HG02885 (cell line): Measurements from ENCODE around the gene HAPLN1.
"Not testable (repeated sequence)": the region's sequence is repeated elsewhere in the genome, so short reads cannot be mapped to it uniquely, and the experiment has no call there.

ENCODE experiments used
- ATAC-seq: cut with Tn5 transposase; IDR thresholded peaks from one replicate; pipeline ENCODE4 v1.9.1; 2021; ENCODE audit warnings: mild to moderate bottlenecking; ENCODE audit not compliant: unreplicated experiment, poor library complexity

Gene HAPLN1

DNA sequence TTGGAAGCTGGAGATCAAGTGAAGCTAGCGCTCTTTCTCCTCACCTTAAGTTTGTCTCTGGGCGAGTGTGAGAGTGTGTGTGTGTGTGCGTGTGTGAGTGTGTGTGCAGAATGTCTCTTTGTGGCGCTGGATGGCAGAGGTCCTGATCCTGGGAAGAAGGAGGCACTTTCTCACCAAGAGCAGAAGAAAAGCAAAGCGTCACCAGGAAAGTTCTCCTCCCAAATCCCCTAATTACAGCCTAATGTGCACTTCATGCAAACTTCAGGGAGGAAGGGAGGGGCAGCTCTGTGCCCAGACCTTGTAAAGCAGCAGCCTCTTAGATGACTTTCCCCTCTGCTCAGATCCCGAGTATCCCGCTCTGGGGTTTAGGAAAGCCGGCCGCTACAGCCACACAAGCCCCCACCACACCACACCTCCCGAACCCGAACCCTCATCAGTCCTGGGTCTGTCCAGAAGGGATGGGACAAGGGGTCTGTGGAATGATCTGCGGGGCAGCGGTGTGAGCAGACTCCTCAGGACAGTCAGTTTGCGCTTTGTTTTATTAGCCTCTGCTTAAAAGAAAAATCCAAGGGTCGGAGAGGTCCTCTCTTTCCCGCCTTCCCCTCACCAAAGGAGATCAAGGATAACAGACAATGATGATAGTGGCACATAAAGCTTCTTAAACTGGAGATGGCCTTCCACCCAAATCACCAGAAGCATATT, at the start of gene HAPLN1:
Gene HAPLN1 (minus strand): TSS at position 20 of the 702 bp plus-strand sequence. CDS start 47,332 bp downstream, outside the sequence.
- ATAC-seq = no peak

DNA sequence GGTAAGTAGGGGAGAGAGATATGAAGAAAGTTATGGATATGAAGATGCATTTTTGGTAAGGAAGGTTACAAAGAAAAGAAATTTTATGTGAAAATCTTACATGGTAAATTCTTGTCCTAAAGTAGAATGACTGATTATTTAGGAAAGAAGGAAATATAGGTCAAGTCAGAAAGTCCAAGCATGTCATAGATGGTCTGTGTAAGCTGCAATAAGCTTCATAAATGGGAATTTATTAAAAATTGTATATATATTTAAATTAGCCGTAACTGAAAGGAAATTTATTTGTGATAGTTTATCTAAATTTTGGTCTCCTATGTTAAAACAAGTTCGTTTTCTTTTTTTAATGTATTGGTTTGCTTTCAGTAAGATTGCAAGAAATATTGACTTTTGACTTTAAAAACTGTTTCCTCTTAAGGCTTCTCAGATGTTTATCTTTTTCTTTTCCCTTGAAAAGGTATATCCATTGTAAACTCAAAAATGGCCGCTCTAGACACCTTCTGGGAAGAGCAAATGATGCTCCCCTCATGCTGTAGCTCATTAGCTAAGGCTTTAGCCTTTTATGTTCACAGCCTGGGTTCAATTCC, 46.8 kb upstream of the HAPLN1 start:
- no peak for ATAC-seq

DNA sequence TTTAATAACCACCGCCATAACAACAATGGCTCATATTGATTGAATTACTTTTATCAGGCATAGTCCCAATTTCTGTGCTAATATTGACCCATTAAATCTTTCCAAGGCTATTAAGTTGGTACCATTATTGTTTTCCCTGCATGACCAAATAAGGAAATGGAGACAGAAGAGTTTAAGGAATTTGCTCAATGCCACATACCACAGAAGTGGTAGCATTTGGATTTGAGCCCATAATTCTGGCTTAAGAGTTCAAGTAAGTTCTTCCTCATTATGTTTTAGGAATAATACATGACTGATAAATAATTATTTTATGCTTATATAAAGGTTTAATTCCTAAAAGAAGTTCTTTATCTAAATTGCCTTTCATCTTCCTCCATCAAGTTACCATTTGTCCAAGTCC, 43.4 kb upstream of the HAPLN1 start:
- no peak for ATAC-seq

DNA sequence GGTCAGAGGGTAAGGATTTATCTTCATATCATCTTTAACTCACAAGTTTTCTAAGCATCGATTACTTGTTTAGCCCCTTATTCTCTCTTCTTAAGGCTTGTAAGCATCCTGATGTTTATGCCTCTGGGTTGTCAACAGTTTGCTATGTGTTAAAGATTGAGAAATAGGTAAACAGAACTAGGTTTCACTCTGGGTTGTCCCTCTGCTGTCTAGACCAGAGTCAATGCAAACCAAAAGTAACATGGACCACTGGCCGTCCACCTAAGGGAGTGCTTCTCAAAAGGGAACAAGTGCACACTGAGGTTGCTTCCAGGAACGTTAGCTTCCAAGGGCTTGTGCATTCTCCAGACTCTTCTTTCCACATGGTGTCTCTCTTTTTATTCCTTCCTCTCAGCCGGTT, 39.9 kb upstream of the HAPLN1 start:
- ATAC-seq = no peak

DNA sequence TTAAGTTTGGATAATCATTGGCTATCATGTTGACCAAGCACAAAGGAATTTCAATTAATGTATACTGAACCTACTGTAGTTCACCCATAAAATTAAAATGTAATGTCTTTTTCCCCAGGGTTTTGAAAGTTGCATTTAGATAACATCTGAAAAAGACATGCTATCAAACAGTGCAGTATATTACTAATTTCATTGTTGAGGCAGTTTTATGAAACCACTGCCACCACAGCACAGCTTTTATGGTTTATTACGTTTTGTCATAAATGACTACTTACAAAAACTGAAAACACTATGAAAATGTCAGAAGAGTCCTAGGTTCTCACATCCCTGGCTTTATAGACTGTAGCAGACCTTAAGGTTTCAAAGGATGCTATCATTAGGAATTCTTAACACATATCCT, 32.0 kb upstream of the HAPLN1 start:
- no peak for ATAC-seq

DNA sequence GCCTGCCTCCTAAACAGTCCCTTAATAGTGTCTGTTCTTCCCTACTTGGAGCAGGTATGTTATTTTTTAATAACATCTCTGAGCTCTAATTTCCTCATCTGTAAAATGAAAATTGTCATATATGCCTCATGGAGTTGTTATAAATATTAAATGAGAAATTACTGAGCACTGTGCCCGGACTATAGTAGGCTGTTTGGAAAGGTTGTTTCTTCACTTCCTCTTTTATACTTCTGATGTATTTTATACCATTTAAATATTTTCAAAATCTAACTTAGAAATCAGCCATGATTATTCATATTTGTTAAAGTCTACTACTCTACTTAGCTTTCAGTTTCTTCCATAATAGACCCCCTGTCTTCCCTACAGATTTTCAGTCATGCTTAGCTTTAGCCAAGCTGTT, 30.5 kb upstream of the HAPLN1 start:
- no peak for ATAC-seq

DNA sequence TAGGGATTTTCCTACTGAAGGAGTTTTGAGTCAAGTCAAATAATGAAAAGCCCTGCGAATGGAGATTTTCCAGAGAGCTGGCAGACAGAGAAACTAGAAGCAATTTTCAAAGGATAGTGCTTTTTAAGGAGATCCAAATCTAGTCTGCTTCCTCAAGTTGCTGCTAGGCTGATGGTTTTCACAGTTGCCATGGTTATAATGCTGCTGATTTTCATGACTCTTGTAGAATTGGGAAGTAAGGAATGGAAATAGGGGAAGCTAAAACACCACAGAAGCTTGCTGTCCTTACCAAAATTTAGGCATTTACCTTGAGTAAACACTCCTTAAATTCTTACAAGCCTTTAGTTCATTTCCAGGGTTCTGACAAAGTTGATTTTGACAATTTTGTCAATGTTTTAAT, 30.1 kb upstream of the HAPLN1 start:
- ATAC-seq = no peak

DNA sequence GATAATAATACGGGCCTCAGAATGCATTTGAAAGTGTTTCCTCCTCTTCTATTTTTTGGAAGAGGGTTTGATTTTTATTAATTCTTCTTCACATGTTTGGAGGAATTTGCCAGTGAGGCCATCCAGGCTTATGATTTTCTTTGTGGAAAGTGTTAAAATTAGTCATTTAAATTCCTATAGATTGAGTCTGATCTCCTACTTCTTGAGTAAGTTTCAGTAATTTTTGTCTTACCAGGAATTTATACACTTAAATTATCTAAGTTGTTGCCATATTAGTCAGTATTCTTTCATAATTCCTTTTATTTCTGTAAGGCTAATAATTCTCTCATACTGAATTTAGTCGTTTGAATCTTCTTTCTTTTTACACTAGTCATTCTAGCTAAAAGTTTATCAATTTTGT, 25.2 kb upstream of the HAPLN1 start:
- ATAC-seq = no peak

DNA sequence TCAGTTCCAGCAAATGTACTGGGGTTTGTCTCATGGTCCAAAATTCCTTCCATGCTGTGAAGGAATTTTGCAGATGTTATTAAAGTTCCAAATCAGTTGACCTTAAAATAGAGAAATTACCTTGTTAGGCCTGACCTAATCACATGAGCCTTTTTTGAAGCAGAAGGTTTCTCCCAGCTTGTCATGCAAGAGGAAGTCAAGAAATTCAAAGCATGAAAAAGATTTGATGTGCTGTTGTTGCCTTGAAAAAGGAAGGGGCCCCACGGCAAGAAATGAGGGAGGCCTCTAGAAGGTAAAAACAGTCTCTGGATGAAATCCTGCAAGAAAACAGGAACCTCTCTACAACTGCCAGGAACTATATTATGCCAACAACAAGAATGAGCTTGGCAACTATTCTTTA, 24.2 kb upstream of the HAPLN1 start:
- ATAC-seq = no peak

DNA sequence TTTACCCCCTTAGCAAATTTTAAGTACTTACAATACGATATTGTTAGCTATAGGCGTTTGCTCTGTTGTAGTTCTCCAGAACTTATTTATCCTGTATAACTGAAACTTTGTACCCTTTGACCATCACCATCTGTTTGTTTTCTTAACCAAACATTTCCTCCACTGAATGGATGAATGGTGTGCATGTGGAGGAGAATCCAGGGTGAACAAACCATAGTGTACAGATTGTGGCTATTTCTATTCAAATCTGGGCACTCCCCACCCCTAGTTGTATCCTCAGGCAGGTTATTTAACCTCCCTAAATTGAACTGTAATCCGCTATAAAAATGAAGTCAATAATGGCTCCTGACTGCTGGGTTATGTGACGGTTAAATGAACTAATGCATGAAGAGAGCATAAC, 21.4 kb upstream of the HAPLN1 start:
- no peak for ATAC-seq

DNA sequence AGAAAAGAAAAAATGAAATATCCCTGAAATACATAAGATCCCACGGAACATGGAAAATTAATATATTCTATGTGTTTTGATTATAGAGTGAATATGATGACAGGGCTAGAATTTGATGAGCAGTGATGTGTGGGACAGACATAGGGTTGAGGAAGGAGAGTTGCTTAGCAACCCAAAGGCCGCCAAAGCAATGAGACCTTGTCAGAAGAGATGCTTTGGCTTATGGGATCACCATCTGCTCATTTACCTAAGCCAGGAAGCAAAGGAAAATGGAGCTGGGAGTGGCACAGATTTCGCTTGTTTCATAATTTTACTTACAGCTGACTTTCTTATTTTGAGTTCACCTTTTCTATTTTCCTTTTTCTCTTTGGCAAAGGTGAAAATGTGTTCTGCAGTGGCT, 20.9 kb upstream of the HAPLN1 start:
- ATAC-seq = no peak

DNA sequence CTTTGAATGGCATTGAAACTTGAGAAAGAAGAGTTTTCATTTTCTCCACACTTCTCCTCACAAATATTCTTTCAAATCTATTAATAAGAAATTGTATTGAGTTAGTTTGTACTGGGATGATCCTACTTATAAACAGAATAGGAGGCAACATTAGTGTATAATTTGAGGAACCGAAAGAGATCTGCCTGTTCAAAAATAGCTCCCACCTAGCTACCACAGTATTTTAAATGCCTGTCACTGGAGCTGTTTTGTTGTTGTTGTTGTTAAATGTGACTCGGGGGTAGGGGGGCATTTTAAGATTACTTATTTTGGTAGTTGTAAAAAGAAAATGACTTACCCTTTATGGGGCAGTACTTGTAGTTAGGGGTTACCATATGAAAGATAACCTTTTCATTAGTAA, 20.1 kb upstream of the HAPLN1 start:
- peak; percentile 88 for ATAC-seq

DNA sequence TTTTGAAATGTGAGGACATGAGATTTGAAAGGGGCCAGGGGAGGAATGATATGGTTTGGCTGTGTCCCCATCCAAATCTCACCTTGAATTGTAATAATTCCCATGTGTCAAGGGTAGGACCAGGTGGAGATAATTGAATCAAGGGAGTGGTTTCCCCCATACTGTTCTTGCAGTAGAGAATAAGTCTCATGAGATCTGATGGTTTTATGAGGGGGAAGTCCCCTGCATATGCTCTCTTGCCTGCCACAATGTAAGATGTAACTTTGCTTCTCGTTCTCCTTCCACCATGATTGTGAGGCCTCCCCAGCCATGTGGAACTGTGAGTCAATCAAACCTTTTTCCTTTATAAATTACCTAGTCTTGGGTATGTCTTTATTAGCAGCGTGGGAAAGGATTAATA, 15.5 kb upstream of the HAPLN1 start:
- not testable (repeated sequence) for ATAC-seq

DNA sequence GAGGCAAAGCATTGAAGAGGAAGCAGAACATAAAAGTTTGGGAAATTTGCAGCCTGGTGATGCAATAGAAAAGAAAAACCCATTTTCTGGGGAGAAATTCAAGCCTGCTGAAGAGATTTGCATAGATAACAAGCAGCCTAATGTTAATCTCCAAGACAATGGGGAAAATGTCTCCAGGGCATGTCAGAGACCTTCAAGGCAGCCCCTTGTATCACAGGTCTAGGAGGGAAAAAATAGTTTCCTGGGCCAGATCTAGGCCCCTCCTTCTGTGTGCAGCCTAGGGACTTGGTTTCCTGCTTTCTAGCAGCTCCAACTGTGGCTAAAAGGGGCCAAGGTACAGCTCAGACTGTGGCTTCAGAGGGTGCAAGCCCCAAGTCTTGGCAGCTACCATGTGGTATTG, 14.4 kb upstream of the HAPLN1 start:
- ATAC-seq = not testable (repeated sequence)

DNA sequence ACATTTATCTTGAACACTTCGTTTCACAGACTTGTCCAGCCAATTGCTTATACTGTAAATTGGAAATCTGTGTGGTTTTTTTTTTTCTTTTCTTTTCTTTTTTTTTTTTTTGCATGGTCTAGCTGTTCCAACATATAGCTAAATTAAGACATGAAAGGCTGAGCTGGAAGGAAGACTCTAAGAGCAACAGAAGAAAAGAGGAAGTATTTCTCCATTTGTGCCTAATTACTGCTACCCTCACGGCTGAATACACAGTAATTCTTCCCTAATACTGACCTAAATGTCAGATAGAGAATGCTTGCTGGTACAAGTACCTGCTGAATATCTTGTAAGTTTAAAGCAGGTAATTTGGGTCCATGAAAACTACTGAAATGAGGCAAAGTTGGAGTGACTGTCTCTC, 11.0 kb upstream of the HAPLN1 start:
- ATAC-seq = peak; percentile 57

DNA sequence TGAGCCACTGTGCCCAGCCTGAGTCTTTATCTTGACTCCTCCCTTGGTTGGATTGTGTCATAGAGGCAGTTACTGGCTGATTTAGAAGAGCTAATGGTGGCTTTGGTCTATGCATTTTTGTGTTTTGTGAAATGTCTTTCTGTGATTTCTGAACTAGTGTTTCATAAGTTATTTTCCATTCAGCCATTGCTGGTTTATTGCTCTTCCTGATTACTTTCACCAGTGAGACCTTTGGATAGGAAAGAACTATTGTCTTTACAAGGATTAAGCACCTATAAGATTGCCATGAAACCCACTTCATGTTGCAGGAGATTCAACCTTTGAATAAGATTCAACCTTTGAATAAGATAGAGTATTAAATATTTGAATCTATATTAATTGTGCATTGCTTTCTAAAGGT, 8.7 kb upstream of the HAPLN1 start:
- ATAC-seq = no peak

DNA sequence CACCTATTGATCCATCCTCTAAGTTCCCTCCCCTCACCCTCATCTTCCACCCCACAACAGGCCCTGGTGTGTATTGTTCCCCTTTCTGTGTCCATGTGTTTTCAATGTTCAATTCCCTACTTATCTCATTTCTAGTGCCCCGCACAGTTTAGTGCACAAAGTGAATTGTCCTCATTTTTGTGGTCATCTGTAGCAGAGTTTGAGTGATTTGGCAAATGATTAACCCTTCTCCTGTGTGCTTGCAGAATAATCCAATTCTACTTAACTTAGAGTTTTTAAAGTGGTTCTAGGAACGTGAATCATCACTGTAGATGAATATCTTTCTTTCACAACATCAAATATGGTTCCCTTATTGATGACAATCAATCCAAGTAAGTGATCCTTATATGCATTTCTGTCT, 6.3 kb upstream of the HAPLN1 start:
- ATAC-seq = no peak

DNA sequence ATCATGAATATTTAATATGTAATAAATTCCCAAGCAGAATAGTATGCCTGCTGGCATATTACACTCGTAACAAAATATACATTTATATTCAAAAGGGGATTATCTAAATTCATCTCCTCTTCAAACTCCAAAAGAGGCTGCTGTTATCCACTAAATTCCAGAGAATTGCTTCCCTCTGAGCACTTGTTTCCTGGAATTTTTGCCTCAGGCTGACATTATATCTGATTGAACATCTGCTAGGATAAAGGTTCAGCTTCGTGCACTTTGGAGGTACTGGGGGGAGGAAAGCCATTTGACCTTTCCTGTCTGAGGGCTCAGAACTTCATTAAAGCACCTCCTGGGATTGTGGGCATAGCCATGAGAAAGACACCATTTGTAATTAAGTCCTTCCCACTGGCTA, 4.3 kb upstream of the HAPLN1 start:
- ATAC-seq = no peak

DNA sequence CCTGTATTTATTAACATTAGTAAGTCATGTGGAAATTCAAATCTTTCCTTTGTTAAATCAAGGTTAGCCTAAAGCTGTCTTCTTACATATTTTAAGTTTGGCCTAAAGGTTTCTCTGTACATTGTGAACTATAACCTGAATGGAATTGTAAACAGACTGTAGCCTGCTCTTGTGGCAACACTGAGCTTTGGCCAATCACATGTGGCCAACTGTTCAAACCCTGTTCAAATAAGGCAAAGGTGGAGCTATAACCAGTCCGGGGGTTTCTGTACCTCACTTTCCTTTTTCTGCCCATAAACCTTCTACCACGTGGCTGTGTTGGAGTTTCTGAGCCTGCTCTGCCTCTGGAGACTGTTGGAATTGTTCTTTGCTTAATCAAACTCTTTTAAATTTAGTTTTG, 3.3 kb upstream of the HAPLN1 start:
- ATAC-seq = no peak

DNA sequence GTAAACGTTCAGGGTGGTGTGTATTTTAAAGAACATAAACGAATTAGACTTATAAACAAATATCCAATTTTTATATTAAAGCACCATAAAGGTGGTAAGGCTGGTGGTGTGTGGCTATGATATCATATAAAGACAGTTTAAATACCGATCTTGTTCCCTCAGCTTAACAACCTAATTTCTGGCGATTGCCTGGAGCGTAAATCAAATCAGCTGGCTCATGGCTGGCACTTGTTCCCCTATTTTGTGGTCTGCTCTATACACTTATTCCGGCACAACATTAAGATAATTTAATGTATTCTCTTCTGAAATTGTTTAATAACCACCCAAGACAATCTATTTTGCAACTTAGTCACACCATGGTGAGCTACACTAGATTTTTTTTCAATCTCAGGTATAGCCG, 2.4 kb upstream of the HAPLN1 start:
- ATAC-seq = no peak

DNA sequence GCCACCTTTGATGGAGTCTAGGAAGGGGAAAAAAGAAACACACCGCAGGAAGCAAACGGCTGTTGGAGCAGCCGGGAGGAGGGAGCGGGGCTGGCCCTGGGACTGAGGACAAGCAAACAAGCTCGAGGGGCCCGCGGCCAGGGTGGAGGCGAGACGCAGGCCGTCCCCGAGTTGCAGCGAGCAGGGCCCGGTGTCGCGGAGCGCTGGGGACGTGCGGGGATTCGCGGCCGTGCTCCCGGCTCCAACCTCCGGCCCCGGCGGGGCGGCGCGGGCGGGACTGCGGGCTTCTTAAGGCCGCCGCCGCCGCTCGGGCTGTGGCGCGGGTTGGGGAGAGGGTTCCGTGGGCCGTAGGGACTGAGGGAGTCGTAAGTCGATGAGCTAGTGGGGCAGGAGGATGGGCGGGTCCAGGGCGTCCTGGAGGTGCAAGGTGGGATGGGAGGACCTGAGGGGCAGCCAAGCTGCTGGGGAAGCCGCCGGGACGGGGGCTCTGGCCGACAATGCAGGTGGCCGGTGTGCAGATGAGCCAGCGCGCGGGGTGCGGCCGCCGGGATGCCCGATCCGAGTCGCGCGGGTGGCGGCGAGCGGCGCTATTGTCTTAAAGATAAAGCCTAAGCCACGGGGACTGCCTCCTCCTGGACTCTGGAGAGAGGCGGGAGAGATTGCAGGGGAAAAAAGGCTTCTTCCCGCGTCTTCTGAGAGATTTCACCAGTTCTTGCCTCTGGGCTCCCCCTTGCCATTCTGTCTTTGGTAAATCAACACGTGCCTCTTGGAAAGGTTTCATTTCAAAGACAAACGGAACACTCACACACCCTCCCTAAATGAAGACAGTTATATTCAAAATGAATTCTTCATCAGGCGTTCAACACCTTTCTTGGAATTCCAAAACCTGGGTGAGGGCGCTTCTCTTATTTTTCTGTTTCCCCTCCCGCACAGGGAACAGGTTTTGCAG, 1.6 kb upstream of the HAPLN1 start:
- ATAC-seq = peak; percentile 41
